RWPE1 (cell line): ENCODE data around the gene EIF2S1.

Experiments used
- CTCF ChIA-PET: fragments of 350-600 bp; sonication (Branson Sonifier 250); formaldehyde crosslinking; extraction: SDS; loops from one replicate; lab custom pipeline; 2021; lab: Yijun Ruan, JAX
- POLR2A ChIA-PET: fragments of 400-600 bp; formaldehyde crosslinking; extraction: SDS; loops from one replicate; lab custom pipeline; 2020; ENCODE audit warnings: antibody characterized with exemption; ENCODE audit not compliant: low non-redundant PET; lab: Yijun Ruan, JAX
- DNase-seq: peaks from one replicate; pipeline ENCODE4 v3.0.0; 2012; ENCODE audit warnings: low spot score
- H3K27ac ChIP-seq: fragments of 450-650 bp; 2 replicates; pipeline ENCODE4 v1.5.1; 2017
- CTCF ChIP-seq: fragments of 450-650 bp; conservative IDR thresholded peaks from 2 replicates; pipeline ENCODE4 v1.5.1; 2017; ENCODE audit warnings: low read depth, mild to moderate bottlenecking

EIF2S1 gene

GRCh38 chr14:67385618-67386017 is 25.5 kb downstream of the EIF2S1 start:
- no peak overlapping the region for H3K27ac ChIP-seq
- ChIA-PET POLR2A (no interaction called here), CTCF (interaction anchor here (0.6 kb wide), 2 partner anchors 40 to 452 kb away, joined by 3 to 4 read pairs; no protein-coding TSS in a partner anchor)
- peak; percentile 48 for DNase-seq
- TF ChIP-seq CTCF: no peak

- POLR2A ChIA-PET: no interaction called here
- TF ChIP-seq CTCF: no peak
- DNase-seq: no peak
- H3K27ac ChIP-seq: no peak overlapping the region
- CTCF ChIA-PET: interaction anchor here (1.0 kb wide), 1 partner anchor 8 kb away, joined by 4 read pairs; no protein-coding TSS in a partner anchor
Observed at GRCh38 chr14:67387195-67387594, 27.1 kb downstream of the EIF2S1 start.

GRCh38 chr14:67389275-67389674 is 29.1 kb downstream of the EIF2S1 start:
- no peak for DNase-seq
- no peak overlapping the region for H3K27ac ChIP-seq
- ChIA-PET POLR2A (no interaction called here), CTCF (no interaction called here)
- TF ChIP-seq CTCF: no peak

- ChIA-PET CTCF (no interaction called here), POLR2A (no interaction called here)
- no peak for TF ChIP-seq CTCF
- no peak for DNase-seq
- no peak overlapping the region for H3K27ac ChIP-seq
Observed at GRCh38 chr14:67389811-67390534, 29.8 kb downstream of the EIF2S1 start.

- peak overlapping the region; percentile 27; the same call in 1 of the 2 replicates for H3K27ac ChIP-seq
- ChIA-PET CTCF (interaction anchor here (0.6 kb wide), 1 partner anchor 72 kb away, joined by 5 read pairs; no protein-coding TSS in a partner anchor), POLR2A (no interaction called here)
- no peak for TF ChIP-seq CTCF
- no peak for DNase-seq
Observed at GRCh38 chr14:67391268-67391667, 31.1 kb downstream of the EIF2S1 start.

GRCh38 chr14:67392123-67392522 is 32.0 kb downstream of the EIF2S1 start:
- POLR2A ChIA-PET: no interaction called here
- no peak for TF ChIP-seq CTCF
- H3K27ac ChIP-seq: peak overlapping the region; percentile 27; the same call in 1 of the 2 replicates
- no peak for DNase-seq
- CTCF ChIA-PET: interaction anchor here (0.6 kb wide), 1 partner anchor 73 kb away, joined by 5 read pairs; no protein-coding TSS in a partner anchor
